Astrocyte of the cerebellum (primary cell): ENCODE results near the gene SURF6.
A peak's percentile ranks its signal among the peaks of the same experiment; 100 is the strongest.

Experiments used
- DNase-seq: peaks from one replicate; pipeline ENCODE4 v3.0.0-alpha.2; 2011; ENCODE audit warnings: low read depth
- H3K4me3 ChIP-seq: 2 replicates; pipeline ENCODE4 v1.5.1; 2011; ENCODE audit warnings: mild to moderate bottlenecking, low read depth, low read length, moderate library complexity
- in situ Hi-C: cut with HindIII; loops from 2 replicates; pipeline ENCODE4 v1.10.0; 2017; ENCODE audit warnings: low sequenced_read_pairs
- TF ChIP-seq, protein P1 (sequence below): IDR thresholded peaks from 2 replicates; pipeline ENCODE4 v1.5.1; 2012; ENCODE audit warnings: low read length, low read depth, moderate library complexity, mild to moderate bottlenecking; ENCODE audit errors: missing control alignments

SURF6 gene

DNA sequence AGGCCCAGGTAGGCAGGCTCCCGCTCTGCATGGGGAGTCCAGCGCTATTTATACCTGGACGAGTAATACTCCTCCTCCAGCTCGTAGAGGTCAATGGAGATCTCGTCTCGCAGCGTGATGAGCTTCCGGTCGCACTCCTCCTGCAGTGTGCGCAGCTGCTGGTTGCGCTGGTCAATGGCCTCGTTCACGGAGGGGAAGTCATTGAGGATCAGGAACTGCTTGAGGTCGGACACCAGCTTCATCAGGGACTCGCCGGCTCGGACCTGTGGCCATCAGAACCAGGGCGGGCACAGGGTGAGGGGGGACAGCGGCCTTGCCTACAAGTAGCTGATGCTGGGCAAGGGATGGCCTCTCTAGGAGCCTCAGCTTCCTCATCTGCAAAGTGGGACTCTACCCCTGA is 8.1 kb upstream of the SURF6 start:
- no peak overlapping the region for H3K4me3 ChIP-seq
- in situ Hi-C loops: no loop called here
- DNase-seq: no peak
- TF ChIP-seq, protein P1, sequence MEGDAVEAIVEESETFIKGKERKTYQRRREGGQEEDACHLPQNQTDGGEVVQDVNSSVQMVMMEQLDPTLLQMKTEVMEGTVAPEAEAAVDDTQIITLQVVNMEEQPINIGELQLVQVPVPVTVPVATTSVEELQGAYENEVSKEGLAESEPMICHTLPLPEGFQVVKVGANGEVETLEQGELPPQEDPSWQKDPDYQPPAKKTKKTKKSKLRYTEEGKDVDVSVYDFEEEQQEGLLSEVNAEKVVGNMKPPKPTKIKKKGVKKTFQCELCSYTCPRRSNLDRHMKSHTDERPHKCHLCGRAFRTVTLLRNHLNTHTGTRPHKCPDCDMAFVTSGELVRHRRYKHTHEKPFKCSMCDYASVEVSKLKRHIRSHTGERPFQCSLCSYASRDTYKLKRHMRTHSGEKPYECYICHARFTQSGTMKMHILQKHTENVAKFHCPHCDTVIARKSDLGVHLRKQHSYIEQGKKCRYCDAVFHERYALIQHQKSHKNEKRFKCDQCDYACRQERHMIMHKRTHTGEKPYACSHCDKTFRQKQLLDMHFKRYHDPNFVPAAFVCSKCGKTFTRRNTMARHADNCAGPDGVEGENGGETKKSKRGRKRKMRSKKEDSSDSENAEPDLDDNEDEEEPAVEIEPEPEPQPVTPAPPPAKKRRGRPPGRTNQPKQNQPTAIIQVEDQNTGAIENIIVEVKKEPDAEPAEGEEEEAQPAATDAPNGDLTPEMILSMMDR: no peak

DNA sequence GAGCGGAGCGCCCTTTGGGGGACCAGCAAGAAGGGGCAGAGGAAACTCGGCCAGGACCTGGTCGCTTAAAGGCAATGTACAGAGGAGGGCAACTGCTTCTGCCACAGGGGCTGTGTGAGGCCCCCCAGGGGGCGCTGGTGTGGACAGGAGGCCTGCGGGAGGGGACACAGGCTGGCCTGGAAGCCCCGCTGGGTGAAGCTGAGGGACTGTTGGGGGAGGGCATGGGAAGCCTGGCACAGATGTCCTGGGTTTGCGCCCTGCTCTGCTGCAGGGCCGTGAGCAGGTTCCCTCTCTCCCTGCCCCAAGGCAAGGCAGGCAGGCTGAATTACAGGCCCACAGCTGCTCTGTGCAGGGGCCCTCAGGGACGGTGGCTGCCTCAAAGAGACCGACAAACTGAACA is 6.6 kb upstream of the SURF6 start:
- no peak for DNase-seq
- no peak overlapping the region for H3K4me3 ChIP-seq
- in situ Hi-C loops: no loop called here
- TF ChIP-seq, protein P1: no peak

DNA sequence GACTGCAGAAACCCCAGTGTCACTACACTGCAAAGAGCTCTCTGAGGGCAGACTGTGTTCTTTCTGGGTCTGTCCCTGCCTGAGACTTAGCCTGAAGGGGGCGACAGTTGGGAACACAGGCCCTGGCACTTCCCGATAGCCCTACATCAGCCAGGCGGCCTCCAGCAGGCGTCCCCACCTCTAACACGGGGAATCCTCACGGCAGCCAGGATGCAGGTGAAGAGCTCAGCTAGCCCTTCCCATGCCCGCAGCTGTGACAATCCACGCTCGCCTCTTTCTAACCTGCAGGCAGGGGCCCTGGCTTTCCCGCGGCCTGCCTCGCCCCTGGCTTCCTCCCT is 6.0 kb upstream of the SURF6 start:
- DNase-seq: no peak
- TF ChIP-seq, protein P1: peak; percentile 32
- in situ Hi-C loops: no loop called here
- no peak overlapping the region for H3K4me3 ChIP-seq

DNA sequence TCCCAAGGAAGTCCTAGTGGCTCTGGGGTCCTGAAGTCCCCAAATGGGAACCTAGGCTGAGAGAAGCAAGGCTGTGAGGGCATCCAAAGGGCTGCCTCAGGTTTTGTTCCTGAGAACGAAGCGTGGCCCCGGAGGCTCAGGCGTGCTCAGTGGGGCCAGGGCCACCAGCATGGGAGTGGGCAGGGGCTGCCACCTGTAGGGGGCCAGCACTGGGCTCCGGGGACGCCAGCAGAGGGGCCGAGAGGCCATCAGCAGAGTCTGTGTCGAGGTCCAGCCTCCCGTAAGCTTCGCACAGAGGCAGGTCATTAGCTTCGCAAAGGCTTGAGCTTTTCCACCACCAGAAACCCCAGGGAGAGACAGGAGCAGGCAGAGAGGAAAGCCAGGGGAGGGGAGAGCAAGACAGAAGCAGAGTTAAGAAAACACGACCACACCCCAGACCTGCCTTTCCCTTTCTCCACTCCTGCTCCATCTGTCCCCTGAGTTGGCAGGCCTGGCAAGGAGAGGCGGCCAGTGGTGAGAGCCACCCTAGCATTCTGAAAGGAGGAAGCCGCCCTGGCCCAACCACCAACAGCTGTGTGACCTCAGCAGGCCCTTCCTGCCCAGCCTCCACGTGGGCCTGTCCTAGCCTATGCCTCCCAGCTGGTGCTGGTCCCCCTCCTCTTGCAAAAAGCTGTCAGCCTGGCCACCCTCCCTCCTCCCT is 5.5 kb upstream of the SURF6 start:
- in situ Hi-C loops: no loop called here
- TF ChIP-seq, protein P1: no peak
- H3K4me3 ChIP-seq: no peak overlapping the region
- DNase-seq: no peak

DNA sequence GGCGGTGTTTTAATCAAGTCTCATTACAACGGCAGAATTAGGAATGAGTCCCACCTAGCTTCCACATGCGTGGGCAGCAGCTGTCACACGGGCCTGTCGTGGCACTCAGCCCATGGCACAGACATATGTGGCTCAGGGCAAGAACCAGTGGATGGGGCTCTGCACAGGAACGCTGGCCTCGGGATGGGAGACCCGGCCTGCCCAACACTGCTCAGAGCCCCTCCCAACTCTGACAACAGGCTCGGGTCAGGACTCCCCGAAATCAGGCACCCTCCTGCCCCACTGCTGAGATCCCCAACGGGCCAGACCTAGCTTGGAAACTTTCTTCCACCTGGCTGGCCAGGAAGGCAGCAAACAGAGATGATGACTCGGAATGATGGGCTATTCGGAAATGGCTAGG is 4.9 kb upstream of the SURF6 start:
- TF ChIP-seq, protein P1: no peak
- no peak overlapping the region for H3K4me3 ChIP-seq

DNA sequence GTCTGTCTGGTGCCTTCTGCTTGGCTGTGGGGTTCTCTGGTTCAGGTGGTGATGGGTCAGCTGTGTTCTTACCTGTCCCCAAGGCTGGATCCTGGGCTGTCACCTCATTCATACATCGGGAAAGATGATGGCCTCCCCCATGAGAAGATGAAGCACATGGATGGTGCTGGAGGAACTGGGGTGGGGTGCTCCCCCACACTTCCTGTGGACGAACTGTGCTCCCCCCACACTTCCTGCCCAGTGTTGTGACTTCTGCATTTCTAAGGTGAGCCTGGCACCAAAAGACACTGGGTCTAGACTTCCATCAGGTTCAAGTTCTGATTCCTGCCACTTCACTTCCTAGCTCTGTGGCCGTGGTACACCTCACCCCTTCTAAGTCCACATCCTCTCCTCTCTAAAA is 4.3 kb upstream of the SURF6 start:
- DNase-seq: no peak
- TF ChIP-seq, protein P1: no peak
- H3K4me3 ChIP-seq: no peak overlapping the region
- in situ Hi-C loops: no loop called here

More for the DNA sequence above, 4.9 kb upstream of the SURF6 start:
- in situ Hi-C loops: no loop called here
- no peak for DNase-seq
